Activated CD4-positive, alpha-beta T cell treated with anti-CD3 and anti-CD28 coated beads, Interleukin-2, amount 50 U/mL, for 1 hour (primary cell): Measurements from ENCODE around the gene MTCL1.

ENCODE experiments used
- DNase-seq: peaks from one replicate; pipeline ENCODE4 v3.0.0-alpha.2; 2020

The MTCL1 gene

DNA sequence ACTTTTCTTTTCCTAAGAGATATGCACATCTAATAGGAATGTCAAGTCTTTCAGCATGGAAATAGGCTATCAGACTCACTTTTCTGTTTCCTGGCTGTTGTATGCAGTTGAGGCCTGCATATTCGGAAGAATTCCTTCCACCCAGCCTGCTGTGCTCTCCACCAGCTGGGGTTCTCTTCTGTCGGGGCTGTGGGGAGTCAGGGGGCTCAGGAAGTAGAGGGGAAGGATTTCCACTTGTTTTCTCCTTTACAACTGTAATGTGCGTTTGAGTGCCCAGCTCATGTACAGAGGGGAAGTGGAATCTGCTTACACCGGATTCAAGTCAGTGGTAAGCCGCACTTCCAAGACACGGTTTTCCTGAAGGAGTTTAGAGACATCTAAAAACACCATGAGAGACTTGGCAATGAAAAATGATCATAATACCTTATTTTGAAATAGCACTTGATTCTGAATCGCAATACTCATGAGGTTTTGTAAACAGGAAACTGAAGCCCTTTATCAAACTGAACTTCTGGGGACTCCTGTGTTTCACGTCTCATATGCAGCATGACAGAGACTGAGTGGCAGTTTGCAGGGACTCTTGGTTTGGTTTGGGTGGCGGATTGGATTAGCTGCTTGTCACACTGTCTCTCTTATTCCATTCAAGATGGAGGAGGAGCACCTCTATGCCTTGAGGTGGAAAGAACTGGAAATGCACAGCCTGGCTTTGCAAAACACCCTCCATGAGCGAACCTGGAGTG is 90.4 kb downstream of the MTCL1 start:
- DNase-seq, result no peak

DNA sequence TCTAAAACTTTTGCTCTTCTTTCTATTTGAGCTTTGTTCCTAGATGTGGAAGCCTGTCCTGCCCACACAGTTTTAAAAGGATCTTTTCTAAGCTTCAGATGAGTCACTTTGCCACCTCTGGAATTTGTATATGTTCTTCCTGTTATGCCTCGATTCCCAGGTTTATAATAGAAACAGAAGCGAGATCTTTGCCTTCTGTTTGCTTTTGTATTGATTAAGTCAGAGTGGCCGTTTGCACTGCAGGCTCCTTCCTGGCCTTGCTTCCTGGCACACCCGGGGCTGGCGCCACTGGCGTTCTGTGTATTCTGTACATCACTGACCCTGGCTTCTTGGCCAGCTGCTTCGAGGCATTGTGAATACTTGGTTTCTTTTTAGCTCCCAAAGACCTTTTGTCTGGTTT is 91.8 kb downstream of the MTCL1 start:
- no peak for DNase-seq

DNA sequence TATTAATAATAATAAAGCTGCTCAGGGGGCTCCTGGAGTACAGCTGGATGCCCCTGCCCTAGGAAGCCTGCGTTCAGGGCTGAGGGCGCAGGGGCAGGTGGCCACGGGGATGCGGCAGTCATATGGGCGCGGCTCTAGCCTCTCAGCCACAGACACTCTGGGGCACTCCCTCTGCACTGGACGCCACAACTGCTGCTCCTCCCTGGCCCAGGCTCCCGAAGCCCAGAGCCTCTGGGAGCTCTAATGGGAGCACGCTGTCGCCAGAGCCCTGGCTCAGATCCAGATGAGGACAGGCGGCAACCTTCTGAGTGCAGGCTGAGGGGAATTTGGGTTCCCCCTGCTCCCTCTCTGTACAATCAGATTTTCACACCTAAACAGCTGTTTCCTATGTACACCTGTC is 93.6 kb downstream of the MTCL1 start:
- DNase-seq, result no peak

DNA sequence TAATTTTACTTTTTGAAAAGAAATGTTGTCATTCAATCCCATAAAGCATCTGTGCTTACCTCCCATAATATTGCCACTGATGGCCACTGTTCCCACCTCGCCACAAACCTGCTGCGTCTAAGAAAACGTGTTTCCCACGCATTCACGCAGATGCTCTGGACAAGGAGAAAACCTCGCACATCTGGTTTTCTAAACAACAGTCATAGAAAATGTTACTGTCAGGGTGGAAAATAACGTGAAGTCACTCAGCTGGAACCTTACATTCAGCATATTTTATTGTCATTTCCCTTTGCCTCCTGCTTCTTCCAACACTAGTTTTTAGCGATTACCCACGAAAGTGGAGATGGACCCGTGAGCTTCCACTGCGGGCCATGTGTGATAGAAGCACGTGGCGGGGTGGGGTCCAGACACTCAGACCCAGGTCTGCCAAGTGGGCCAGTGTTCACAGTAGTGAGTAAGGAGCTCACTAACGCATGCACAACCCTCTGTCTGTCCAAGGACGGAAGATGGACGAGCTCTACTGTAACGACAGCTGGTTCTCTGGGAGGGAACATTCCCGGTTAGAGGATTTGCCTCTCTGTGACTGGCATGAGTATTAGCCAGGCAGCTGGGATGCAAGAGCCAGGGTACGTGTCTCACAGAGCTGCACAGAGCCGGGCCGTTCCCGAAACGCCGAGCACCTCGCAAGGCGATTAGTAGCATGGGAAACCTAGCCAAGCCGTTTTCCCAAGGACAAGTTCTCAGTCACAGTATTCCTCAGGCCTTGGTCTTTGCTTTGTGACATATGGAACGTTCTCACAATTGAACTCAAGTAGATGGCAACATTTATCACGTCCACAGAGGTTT is 94.5 kb downstream of the MTCL1 start:
- DNase-seq, result no peak

DNA sequence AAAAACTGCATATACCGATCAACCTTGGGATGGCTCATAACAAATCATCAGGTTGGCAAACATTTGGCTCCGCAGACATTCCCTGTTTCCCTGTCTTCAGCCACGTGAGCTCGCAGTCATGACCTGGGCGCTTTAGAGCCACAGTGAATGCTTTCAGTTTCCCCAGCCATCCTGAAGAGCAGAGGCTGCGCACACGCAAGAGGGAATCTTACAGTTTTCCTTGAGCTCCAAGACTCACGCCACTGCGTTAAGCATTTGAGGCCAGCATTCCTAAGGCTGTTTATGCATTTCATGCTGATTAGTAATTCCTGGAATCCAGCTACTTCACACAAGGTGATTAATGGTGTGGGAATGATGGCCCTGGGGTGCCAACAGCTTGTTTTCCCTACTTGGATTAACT is 95.1 kb downstream of the MTCL1 start:
- no peak for DNase-seq

DNA sequence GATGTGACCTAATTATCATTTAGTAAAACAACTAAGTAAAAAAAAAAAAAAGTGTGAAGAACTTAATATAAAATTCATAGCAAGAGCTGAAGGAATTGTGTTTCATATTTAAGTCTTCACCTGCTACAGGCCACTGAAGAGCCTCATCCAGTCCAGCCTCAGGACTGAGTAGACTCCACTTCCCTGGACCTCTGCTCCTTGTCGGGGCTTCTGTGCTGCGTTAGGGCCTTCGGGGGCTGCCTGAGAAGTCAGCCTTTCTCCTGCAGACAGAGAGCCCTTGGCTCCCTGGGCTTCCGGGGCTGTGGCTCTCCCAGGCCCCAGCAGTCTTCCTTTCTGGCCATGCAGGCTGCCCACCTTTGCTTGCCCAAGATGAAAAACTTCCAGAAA is 95.5 kb downstream of the MTCL1 start:
- DNase-seq, result no peak

DNA sequence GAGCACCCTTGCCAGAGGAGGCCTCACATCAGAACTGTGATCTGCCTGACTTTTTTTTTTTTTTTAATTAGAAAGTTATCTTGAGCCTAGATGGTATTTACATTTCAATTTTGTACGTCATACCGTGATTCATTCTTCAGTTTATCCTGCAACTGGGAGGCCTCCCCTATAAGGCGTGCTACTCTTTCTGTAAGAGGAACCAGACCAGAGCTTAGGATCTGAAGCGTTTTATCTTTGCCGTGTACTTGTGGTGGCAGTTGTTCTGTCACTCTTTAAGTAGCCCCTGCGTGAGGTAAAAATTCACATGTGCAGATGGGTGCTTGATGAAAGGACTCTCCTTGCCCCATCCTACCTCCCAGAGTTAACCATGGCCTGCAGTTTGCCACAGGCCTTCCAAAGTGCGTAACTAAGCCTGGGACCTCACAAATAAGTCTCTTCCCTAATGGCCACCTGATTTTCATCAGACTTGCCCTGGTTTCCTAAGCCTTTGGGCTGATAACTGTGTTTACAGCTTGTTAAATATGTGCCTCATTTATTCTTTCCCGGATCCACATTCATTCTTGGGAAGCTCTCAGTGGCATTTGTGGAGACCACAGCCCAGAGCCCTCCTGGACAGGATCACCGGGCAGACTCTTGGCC is 96.0 kb downstream of the MTCL1 start:
- DNase-seq, result no peak

DNA sequence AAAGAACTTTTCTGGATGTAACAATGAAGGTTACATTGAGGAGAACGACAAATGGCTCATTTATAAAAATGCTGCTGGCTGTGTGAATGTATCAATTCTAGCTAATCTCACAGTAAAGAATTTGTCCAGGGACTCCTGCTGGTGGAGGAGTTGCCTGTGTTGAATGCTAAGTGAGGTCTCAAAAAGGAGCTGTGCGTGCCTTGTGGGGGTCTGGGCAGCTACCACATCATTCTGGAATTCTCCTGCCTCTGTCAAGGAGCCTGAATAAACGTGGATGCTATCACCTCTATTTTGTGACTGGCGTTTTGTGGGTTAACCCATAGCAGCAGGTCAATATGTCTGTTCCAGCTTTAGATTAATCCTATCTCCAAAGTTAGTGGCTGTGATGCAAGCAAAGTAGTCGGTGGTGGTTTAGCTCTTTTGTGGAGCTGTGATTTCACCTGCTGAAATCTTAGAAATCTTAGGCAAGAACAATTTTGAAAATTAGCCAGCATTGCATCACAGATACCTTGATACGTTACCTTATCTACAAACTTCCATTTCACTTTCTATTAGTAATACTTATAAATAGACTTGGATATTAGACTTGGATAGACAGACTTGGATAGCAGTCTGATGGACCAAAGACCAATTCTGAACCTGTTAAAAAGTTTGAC is 96.8 kb downstream of the MTCL1 start:
- no peak for DNase-seq

DNA sequence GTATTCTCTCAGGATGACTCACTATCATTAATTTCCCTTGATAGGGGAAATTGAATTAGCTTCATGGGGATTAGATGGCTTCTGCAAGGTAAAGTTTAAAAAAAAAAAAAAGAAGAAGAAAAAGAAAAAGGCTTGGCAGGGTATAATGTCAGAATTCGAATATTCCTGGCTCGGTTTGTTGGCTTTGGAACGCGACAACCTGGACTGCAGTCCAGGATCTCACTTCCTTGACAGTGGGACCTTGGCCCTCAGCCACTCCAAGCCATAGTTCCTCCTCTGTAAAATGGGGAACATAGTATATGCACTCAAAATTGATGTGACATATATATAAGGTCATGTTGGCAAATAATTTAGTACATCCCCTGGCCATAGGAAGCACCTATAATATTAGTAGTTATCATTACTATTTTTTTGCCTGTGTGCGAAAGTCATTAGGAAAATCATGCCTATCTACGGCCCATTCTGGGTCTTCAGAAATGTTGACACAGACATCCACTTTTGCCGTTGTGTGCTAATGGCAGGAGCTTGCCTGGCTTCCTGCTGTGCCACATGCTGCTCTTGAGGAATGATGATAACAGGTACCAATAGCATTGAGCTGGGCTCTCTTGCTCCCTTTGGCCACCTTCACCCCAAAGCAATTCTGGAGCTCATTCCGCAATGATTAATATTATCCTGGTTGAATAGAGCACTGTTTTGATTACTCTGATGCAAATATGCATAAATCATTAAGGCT is 97.9 kb downstream of the MTCL1 start:
- DNase-seq, result no peak

DNA sequence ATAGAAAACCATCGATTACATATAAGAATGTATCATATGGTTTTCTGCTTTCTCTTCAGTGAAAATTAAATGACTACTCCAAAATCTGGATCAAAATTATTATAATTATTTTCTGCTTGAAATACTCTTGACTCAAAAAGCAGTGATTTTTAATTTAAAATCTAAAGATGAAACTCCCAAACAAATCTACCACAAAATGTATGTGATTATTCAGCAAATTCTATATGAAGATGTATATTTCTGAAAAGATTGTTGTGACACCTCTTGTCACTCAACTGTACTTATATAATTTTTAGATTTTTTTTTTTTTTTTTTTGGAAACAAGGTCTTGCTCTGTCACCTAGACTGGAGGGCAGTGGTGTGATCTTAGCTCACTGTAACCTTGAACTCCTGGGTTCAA is 98.6 kb downstream of the MTCL1 start:
- no peak for DNase-seq

DNA sequence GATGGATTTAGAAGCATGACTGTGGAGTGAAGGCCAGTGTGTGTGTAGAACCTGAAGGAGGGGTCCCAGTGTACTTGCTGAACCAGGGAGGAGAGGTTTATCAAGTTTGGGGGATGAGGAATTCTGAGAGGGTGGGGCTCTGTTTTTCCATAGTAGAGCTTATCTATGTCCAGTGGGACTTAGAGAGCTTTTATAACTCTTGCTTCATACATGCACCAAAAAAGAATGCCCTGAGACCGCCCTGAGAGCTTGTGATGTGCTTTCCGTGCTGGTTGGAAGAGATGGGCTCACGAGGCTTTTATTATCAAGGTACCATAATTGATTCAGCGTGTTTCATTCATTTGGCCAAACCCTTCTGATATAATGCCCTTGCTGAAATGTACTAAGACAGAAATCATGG is 100.2 kb downstream of the MTCL1 start:
- DNase-seq, result no peak

DNA sequence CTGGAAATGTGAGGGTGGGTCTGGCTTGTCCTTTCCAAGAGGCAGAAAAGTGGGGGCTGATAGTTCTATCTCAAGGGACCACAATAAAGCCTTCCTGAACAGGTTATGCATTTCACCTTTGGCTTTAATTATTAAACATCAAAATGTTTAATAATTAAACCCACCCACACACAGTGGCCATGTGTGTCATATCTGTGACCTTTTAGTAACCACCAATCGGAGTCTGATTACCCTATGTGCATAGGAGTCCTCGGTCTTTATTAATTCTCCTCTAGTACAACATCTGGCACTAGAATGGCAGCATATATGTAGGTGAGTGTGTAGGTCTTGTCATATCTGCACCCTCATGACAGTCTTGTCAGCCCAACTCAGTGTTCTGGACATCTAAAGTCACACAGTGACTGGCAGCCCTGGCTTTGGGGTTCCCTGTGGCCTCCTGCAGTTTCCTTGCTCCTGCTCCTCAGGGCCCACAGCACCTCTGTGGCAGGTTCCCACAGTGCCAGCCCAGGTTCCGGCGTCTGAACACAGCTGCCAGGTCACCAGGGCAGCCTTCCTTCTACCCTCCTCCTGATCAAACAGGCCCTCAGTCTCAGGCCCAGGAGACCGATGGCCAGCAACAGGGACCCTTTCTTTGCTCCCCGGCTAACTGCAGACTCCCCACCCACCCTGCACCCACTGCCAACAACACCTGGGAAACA is 100.9 kb downstream of the MTCL1 start:
- DNase-seq, result no peak

DNA sequence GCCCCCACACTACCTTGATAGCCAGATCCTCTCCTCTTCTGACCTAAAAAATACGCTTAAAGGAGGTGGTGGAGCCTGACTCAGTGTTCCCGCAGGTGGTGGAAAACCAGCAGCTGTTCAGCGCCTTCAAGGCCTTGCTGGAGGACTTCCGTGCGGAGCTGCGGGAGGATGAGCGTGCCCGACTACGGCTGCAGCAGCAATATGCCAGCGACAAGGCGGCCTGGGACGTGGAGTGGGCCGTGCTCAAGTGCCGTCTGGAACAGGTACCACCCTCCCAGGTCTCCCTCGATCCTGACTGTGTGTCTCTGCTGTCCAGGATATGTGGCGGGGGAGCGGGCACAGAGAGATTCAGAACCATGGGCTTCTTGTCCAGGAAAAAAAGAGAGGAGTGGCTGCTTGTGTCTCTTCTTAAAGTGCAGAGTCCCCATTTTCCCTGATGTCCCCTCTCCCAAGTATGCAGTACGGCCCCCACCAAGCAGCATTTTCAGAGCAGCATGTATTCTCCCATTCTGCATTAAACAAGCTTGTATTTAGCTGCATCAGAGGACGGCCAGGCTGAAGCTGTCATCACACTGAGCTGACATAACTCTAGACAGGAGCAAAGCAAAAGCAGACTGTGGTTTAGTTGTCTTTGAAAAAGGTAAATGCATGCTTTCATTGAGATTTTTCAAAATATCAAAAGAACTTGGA is 101.6 kb downstream of the MTCL1 start:
- DNase-seq, result no peak

DNA sequence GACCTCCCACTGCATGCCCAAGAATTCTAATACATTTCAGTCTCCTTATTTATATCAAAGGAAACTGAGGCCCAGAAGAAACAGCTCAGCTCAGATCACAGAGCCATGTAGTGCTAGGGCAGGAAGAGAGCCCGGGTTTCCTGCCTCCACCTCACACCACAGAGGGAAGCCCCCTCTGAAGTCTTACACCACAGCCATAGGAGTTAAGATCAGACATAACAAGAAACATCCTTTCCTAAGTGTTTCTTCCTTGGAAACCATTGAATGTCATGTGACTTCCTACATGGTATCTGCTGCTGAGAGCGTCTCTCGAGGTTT is 102.1 kb downstream of the MTCL1 start:
- DNase-seq, result no peak

DNA sequence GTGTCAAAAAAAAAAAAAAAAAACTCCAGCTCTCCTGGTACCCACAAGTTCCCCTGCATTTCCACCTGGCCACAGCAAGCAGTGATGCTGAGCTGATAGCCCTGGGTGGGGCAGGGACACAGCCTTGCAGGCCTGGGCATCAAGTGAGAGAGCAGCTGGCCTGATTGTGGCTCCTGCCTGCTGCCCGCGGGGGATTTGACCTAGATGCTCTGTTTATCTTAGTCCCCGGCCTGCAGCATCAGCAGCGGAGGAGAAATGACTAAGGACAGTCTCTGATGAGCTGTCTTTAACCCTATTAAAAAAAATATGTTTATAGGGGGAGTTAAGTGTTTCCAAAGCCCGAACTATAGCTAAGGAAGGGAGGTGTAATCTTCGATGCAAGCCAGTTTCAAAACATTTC is 102.6 kb downstream of the MTCL1 start:
- no peak for DNase-seq

DNA sequence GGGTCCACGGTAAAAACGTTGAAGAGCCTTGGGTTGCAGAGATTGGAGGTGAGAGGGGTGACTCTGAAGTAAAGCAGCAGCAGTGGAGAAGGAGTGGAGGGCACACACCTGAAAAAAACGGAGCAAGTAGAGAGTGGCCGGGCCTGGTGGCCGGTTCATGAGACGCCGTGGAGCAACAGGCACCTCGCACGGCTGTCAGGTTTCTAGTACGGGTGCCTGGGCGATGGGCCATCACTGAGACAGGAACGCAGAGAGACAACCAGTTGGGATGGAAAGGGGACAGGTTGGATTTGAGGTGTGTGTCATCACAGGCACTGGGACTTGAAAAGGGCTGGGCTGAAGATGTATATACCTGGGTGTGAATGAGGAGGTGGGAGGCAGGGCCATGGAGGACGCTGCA is 104.2 kb downstream of the MTCL1 start:
- DNase-seq, result no peak

DNA sequence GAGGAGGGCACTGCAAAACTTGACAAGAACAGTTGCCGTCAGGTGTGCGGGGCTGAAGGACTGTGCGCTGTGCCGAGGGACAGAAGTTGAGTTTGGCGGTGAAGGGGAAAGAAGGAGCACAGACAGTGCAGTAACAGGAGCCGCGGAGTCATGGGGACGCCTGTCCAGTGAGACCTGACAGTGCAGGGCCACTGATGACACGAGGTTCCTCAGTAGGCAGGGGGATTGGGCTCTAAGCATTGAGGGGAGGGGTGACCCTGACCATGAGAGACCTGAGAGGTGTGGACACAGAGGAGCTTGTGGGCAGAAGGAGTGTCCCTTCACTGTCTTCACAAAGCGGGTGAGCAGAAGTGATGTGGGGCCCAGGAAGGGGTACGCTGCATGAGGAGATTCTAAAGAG is 104.8 kb downstream of the MTCL1 start:
- DNase-seq, result no peak

DNA sequence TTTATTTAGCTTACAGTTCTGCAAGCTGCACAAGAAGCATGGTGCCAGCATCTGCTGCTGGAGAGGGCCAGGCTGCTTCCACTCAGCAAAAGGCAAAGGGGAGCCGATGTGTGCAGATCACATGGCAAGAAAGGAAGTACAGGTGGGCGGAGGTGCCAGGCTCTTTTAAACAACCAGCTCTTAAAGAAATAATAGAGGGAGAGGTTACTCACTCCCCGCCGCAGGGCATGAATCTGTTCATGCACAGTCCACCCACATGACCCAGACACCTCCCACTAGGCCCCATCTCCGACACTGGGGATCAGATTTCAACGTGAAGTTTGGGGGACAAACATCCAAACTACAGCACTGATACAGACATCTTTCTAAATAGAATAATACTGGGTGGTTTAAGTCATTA is 105.8 kb downstream of the MTCL1 start:
- DNase-seq, result no peak

DNA sequence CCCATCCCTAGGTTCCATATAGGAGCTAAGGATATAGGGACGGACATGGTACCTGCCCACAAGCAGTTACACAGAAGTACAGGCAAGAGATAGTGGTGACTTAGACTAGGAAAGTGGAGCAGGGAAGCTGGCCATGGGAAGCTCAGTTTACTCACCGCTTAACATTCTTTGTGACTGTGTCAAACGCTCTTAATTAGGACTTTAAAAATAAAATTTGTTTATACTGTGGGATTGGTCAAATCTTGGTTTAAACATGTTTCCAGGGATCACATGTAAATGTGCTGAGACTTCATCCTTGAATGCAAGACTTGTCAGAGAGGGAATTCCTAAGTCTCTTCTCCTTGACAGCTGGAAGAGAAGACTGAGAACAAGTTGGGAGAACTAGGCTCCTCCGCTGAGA is 107.3 kb downstream of the MTCL1 start:
- no peak for DNase-seq

DNA sequence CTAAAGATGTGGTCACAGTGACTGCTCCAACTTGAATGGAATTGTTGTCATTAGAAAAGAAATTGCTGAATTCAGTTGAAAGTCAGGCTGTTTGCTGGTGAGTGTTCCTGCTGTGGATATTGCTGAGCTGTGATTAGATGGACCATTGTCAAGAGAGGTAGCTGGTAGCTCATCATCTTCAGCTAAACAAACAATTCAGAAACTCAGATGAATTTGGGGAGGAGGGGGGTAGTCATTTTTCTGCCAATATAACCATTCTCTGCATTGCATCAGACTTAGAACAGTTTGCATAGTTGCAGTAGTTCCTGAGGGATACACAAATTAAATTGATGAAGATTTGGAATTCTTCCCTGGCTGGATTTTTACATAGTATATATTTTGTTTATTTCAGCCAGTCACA is 108.3 kb downstream of the MTCL1 start:
- DNase-seq, result no peak

DNA sequence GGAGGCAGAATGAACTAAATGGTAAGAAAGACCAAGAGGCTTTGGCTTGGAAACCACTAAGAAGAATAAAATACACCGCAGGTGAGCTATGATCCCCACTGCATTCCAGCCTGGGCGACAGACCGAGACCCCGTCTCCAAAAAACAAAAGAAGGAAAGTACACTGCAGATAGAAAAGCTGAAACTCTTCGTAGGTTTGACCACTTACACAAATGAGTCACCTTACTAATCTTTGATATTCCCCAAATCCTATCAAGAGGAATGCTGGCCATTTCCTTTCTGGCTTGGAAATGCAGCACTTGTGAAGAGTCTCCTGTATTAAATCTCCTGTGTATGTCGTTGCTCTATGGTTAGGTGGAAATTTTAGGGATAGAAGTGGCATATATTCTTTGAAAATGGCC is 108.8 kb downstream of the MTCL1 start:
- DNase-seq, result no peak

DNA sequence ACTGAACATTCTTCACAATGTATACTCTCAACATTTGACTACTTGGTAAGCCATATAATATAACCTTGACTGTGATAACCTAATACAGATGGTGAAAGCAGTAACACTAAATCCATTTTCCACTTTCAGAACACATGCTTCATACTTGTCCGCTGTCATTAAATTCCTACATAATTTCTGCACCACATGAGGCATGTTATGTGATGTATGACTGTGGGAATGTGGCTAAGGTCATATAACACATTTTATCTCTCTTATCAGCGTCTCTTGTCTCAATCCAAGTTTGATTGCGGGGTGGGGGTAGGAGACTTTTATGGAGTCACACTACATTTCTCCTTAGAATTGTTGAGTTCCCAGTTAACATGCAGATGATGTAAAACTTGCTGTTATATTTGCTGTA is 110.9 kb downstream of the MTCL1 start:
- no peak for DNase-seq
